Nephron (organoid): ENCODE results near the gene VPS41.

Experiments
- H3K27ac Mint-ChIP-seq, 3 experiments: 2 replicates each; pipeline ENCODE4 v1.8.0; 2020; ENCODE audit warnings: mixed read lengths in 3 of 3, mild to moderate bottlenecking in 2 of 3, moderate library complexity in 1 of 3
- H3K27me3 Mint-ChIP-seq: 2 replicates; pipeline ENCODE4 v1.8.0; 2021; ENCODE audit warnings: low read depth, mild to moderate bottlenecking, moderate library complexity, mixed read lengths
- H3K36me3 Mint-ChIP-seq: 2 replicates; pipeline ENCODE4 v1.8.0; 2020; ENCODE audit warnings: low read depth, mixed read lengths
- H3K4me1 Mint-ChIP-seq: 2 replicates; pipeline ENCODE4 v1.8.0; 2020; ENCODE audit warnings: mixed read lengths
- H3K4me3 Mint-ChIP-seq, 3 experiments: 2 replicates each; pipeline ENCODE4 v1.8.0; 2020; ENCODE audit warnings: mild to moderate bottlenecking in 3 of 3, mixed read lengths in 3 of 3, moderate library complexity in 2 of 3
- H3K9me3 Mint-ChIP-seq: 2 replicates; pipeline ENCODE4 v1.8.0; 2020; ENCODE audit warnings: mixed read lengths
- TF ChIP-seq, protein P1 (sequence below), 3 experiments: fragments of 200-600 bp; sonication (generic); IDR thresholded peaks; one replicate each; pipeline ENCODE4 v1.5.0; 2021; ENCODE audit warnings: antibody characterized with exemption in 3 of 3; ENCODE audit not compliant: unreplicated experiment in 3 of 3

The VPS41 gene

DNA sequence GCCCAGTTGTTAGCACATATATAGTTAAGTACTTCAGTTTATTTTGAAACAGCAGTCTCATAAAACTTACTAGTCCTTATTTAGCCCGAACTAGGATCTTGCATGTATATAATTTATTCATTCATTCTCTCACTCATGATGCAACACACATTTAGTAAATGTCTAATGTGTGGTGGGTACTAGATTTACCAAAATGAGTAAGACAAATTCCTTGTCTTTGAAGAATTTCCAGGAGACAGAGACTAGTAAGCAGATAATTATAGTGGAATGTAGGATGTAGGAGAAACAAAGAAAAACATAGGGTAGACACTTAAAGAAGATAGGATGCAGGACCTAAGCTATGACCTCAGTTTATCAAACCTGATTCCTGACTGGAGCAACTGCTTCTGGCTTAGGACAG, 157.6 kb downstream of the VPS41 start:
- H3K27me3 Mint-ChIP-seq: no peaks in the 10 kb centered on the region
- H3K4me3 Mint-ChIP-seq: no peak overlapping the region
- H3K36me3 Mint-ChIP-seq: peaks cover 52% of the 10 kb centered on the region
- H3K9me3 Mint-ChIP-seq: no peaks in the 10 kb centered on the region
- no peaks in the 10 kb centered on the region for H3K4me1 Mint-ChIP-seq
- no peak overlapping the region for H3K27ac Mint-ChIP-seq
- TF ChIP-seq, protein P1, sequence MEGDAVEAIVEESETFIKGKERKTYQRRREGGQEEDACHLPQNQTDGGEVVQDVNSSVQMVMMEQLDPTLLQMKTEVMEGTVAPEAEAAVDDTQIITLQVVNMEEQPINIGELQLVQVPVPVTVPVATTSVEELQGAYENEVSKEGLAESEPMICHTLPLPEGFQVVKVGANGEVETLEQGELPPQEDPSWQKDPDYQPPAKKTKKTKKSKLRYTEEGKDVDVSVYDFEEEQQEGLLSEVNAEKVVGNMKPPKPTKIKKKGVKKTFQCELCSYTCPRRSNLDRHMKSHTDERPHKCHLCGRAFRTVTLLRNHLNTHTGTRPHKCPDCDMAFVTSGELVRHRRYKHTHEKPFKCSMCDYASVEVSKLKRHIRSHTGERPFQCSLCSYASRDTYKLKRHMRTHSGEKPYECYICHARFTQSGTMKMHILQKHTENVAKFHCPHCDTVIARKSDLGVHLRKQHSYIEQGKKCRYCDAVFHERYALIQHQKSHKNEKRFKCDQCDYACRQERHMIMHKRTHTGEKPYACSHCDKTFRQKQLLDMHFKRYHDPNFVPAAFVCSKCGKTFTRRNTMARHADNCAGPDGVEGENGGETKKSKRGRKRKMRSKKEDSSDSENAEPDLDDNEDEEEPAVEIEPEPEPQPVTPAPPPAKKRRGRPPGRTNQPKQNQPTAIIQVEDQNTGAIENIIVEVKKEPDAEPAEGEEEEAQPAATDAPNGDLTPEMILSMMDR (IDR thresholded peaks at IDR 0.05; ENCODE audit: unreplicated experiment in 3 of 3): no peak

DNA sequence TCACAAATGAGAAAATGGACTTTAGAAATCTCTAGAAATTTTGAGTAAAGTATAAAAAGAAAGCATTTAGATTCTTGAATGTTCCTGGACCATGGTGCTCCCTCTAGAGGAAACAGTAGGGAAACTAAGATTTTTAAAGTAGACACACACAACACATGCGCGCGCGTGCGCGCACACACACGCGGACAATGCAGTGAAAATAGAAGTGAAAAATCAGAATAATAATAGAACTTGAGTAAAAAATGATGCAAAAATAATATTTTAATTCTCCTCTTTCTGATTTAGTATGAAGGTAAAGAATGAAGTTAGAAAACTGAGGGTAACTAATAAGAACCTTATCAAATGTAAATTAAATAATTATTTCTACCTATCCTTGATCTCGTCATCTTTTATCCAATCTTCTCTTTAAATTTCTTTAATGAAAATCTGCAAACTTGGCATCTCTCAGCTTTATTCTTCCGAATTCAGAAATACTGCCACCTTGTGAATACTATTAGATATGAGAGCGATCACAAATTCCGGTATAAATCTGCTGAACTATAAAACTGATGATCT, 160.9 kb downstream of the VPS41 start:
- Mint-ChIP-seq H3K4me3 (no peak overlapping the region), H3K4me1 (no peaks in the 10 kb centered on the region), H3K27ac (no peak overlapping the region), H3K9me3 (no peaks in the 10 kb centered on the region), H3K36me3 (peaks cover 54% of the 10 kb centered on the region), H3K27me3 (no peaks in the 10 kb centered on the region)
- TF ChIP-seq, protein P1 (IDR thresholded peaks at IDR 0.05; ENCODE audit: unreplicated experiment in 3 of 3): peak; percentile 37 to 51 (median 49)

DNA sequence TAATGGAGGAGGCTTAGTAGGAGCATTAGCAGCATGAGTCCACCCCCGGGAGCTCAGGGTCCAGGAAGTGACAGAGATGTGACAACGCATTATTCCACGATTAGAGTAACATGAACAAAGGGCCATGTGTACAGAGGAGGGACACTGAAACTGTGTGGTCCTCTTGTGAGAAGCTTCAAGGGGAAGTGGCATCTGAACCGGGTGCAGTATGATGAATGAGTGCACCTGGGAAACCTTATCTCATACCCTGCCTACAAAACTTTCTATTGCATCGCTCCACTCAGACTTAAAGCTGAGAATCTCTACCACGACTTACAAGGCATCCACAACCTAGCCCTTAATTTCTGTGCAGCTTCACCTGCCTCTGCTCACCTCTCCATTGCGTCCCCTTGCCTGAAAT, 162.6 kb downstream of the VPS41 start:
- H3K4me1 Mint-ChIP-seq: no peaks in the 10 kb centered on the region
- no peak overlapping the region for H3K4me3 Mint-ChIP-seq
- no peaks in the 10 kb centered on the region for H3K9me3 Mint-ChIP-seq
- no peaks in the 10 kb centered on the region for H3K27me3 Mint-ChIP-seq
- no peak overlapping the region for H3K27ac Mint-ChIP-seq
- TF ChIP-seq, protein P1 (IDR thresholded peaks at IDR 0.05; ENCODE audit: unreplicated experiment in 3 of 3): no peak
- peaks cover 54% of the 10 kb centered on the region for H3K36me3 Mint-ChIP-seq

DNA sequence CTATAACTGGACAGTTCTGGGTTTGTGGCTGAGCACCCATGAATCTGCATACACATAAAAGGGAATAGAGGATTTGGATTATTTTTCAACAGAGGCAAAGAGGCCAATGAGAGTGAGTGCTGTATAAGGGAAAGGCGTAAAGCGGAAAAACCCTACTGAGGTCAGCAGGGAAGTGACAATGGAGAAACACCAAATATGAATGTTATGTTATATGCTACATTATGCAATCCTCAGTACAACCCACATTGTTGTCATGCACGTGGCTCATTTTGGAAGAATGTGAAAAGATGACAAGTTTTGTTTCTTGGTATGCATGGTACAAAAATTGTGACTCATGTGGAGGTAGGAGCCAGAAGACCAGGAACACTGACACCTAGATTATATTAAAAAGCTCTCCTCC, 164.2 kb downstream of the VPS41 start:
- H3K36me3 Mint-ChIP-seq: peaks cover 53% of the 10 kb centered on the region

DNA sequence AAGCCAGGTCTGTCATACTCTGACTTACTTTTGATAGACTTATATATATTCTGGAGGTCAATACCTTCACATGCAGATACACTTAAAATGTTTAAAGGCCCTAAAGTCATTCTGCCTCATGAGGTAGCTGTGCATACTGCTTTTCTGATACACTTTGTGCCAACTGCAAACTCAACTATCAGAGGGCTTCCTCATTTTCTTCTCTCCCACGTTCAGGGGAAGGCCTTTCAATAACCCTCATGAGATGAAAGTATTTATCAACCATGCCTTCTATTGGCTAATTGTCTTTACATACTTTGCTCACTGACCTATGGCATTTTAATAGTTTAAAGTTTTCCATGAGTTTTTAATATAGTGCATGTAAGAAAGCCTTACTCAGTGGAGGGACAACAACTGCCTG, 165.1 kb downstream of the VPS41 start:
- Mint-ChIP-seq H3K27me3 (no peaks in the 10 kb centered on the region), H3K36me3 (peaks cover 53% of the 10 kb centered on the region), H3K4me1 (no peaks in the 10 kb centered on the region), H3K4me3 (no peak overlapping the region), H3K27ac (no peak overlapping the region), H3K9me3 (no peaks in the 10 kb centered on the region)
- TF ChIP-seq, protein P1 (IDR thresholded peaks at IDR 0.05; ENCODE audit: unreplicated experiment in 3 of 3): no peak

More for the DNA sequence above, 164.2 kb downstream of the VPS41 start:
- Mint-ChIP-seq H3K27ac (no peak overlapping the region), H3K4me3 (no peak overlapping the region), H3K4me1 (no peaks in the 10 kb centered on the region), H3K9me3 (no peaks in the 10 kb centered on the region), H3K27me3 (no peaks in the 10 kb centered on the region)
- TF ChIP-seq, protein P1 (IDR thresholded peaks at IDR 0.05; ENCODE audit: unreplicated experiment in 3 of 3): no peak

DNA sequence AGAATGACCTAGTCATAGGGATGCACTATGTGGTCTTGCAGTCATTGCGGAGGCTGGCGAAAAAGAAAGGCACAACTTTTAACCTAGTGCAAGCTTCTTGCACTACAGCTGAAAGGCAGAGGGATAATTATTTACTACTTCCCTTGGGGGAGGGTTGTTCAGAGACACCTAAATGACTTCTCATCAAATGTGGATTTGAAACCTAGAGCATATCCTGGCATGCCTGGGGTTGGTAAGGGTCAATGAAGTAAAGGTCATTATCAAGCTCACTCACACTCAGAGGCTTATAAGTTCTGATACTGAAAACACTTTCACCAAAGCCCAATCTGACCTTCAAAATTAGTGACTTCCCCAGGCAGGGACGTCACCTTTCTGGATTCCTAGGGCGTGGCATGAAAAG, 168.9 kb downstream of the VPS41 start:
- H3K9me3 Mint-ChIP-seq: no peaks in the 10 kb centered on the region
- no peaks in the 10 kb centered on the region for H3K27me3 Mint-ChIP-seq
- peaks cover 10% of the 10 kb centered on the region for H3K4me1 Mint-ChIP-seq
- peaks cover 51% of the 10 kb centered on the region for H3K36me3 Mint-ChIP-seq
- TF ChIP-seq, protein P1 (IDR thresholded peaks at IDR 0.05; ENCODE audit: unreplicated experiment in 3 of 3): no peak
- H3K4me3 Mint-ChIP-seq: no peak overlapping the region
- H3K27ac Mint-ChIP-seq: no peak overlapping the region
